ENCODE results near the gene IFI30. TPM values are rescaled to one million over a fixed set of nuclear protein-coding genes. Genes with fewer than 3 reads are reported as not detected.

Gene IFI30
- total and polyA plus RNA-seq, 2 experiments from 2014 or later, result 27.4 to 34.4 TPM

GRCh38 chr19:18214779-18215433 is 41.3 kb downstream of the IFI30 start:
- Histone ChIP-seq H3K4me3 (no peak overlapping the region), H2AFZ (no peak overlapping the region), H3K27me3 (ENCODE audit: insufficient read depth) (no peaks in the 10 kb centered on the region), H3F3A (replicated peaks; ENCODE audit: low read depth) (0 out of 2 replicates have a peak, but pooled peaks cover 2% of the 10 kb centered on the region), H3K4me1 (ENCODE audit: insufficient read depth) (no peaks in the 10 kb centered on the region), H3K79me2 (replicated peaks; ENCODE audit: insufficient read depth) (no peaks in the 10 kb centered on the region), H4K20me1 (replicated peaks; ENCODE audit: insufficient read depth) (no peaks in the 10 kb centered on the region), H3K9me2 (ENCODE audit: insufficient read depth) (no peaks in the 10 kb centered on the region), H3K4me2 (no peak overlapping the region), H3K27ac (ENCODE audit: low read depth) (no peak overlapping the region), H3K36me3 (ENCODE audit: insufficient read depth) (no peaks in the 10 kb centered on the region)
- H3K9me3 Mint-ChIP-seq, result no peaks in the 10 kb centered on the region
- peaks cover 13% of the 10 kb centered on the region for H3K27me3 Mint-ChIP-seq (ENCODE audit: insufficient read depth, low read depth, poor library complexity)
- H3K4me1 Mint-ChIP-seq, result peaks cover 2% of the 10 kb centered on the region
- no peak overlapping the region; the same call in 2 of the 3 replicates for H3K4me3 Mint-ChIP-seq
- H3K36me3 Mint-ChIP-seq (ENCODE audit: low read depth), result no peaks in the 10 kb centered on the region
- no peak for TF ChIP-seq EZH2 (IDR thresholded peaks at IDR 0.05; ENCODE audit: low read depth, unreplicated experiment)
- TF ChIP-seq REST (IDR thresholded peaks at IDR 0.05; ENCODE audit: unreplicated experiment), result no peak
- no peak for TF ChIP-seq NANOG (IDR thresholded peaks at IDR 0.05; ENCODE audit: borderline replicate concordance)
- TF ChIP-seq ETS1 (IDR thresholded peaks at IDR 0.05), result no peak
- TF ChIP-seq ZNF331 (CRISPR knock-in tag; IDR thresholded peaks at IDR 0.05; ENCODE audit: low read depth), result no peak
- no peak overlapping the region for H3K27ac Mint-ChIP-seq
- ATAC-seq, result no peak
- DNase-seq (ENCODE audit: low spot score), result no peak

DNA sequence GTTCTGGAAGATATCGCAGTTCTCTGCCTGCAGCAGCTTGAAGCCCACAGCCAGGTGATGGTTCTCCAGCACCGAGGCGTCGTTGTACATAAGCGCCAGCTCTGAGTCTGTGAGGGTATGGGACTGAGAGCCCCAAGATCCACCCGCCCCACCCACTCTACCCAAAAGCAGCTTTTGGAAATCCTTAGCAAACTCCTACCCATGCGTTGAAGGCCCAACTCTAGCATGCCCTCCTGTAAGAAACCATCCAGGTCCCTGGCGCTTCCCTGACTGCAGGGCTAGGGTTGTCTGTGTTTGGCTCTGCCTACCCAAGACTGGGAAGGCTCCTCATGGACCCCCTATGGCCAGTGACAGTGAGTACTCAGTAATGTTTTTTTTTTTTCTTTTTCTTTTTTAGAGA is 43.2 kb downstream of the IFI30 start:
- Histone ChIP-seq H3K36me3 (ENCODE audit: insufficient read depth) (no peaks in the 10 kb centered on the region), H3K79me2 (replicated peaks; ENCODE audit: insufficient read depth) (no peaks in the 10 kb centered on the region), H3K27ac (ENCODE audit: low read depth) (no peak overlapping the region), H3K4me2 (no peak overlapping the region), H3K4me3 (no peak overlapping the region), H4K20me1 (replicated peaks; ENCODE audit: insufficient read depth) (no peaks in the 10 kb centered on the region), H3K9me2 (ENCODE audit: insufficient read depth) (no peaks in the 10 kb centered on the region), H3K4me1 (ENCODE audit: insufficient read depth) (peaks cover 7% of the 10 kb centered on the region; the same call in 1 of the 2 replicates), H3F3A (replicated peaks; ENCODE audit: low read depth) (0 out of 2 replicates have a peak, but pooled peaks cover 8% of the 10 kb centered on the region), H3K27me3 (ENCODE audit: insufficient read depth) (no peaks in the 10 kb centered on the region), H2AFZ (no peak overlapping the region)
- Mint-ChIP-seq H3K4me1 (peaks cover 13% of the 10 kb centered on the region), H3K36me3 (ENCODE audit: low read depth) (no peaks in the 10 kb centered on the region), H3K9me3 (0 out of 3 replicates have a peak, but pooled peaks cover 3% of the 10 kb centered on the region), H3K27ac (no peak overlapping the region), H3K4me3 (no peak overlapping the region), H3K27me3 (ENCODE audit: insufficient read depth, low read depth, poor library complexity) (peaks cover 13% of the 10 kb centered on the region)
- DNase-seq (ENCODE audit: low spot score) (no peak), ATAC-seq (no peak)
- no peak for TF ChIP-seq REST (IDR thresholded peaks at IDR 0.05; ENCODE audit: unreplicated experiment)

Measured in GM23338 (cell line).